ENCODE measurements around the gene SLCO4A1.

Gene SLCO4A1

GRCh38 chr20:62596921-62597320 is 45.4 kb upstream of the SLCO4A1 start:
- no peak overlapping the region for H3K4me3 ChIP-seq (ENCODE audit: low read depth, low read length)
- CTCF ChIA-PET = interaction anchor here (1.9 kb wide), 1 partner anchor 20 kb away, joined by 6 read pairs; no protein-coding TSS in a partner anchor
- TF ChIP-seq CTCF (IDR thresholded peaks at IDR 0.05; ENCODE audit: insufficient read depth, low read length, missing control alignments) = no peak
- DNase-seq (ENCODE audit: low read depth, low spot score) = no peak
- POLR2A ChIA-PET = no interaction called here

DNA sequence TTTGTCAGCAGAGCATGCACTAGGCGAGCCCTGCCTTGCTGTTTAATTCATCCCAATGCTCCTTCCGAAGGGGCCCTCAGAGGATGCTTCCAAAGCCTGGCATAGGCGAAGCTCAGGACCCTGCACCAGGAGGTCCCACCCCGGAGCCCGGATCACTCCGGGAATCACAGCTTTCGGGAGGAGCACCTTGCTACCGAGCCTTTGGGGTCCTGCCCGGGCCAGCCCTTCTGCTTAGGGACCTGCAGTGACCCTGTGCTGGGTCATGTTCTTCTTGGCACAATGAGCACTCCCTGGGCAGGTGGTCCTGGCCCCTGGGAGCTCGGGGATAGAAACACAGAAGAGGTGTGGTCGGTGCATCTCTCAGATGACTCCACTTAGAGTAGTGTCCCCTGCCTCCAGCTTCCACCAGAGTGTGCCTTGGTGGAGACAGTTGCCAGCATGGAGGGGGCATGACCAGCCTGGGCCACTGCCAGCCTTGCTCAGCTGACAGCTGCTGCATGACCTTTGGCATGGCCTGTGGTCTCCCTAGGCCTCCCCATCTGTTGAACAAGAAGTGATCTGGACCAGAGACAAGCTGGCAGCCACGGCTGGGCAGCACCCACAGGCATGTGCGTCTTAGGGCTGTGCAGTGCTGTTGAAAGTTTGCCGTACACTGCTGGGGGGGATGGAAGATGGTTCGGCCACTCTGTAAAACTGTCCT is 44.7 kb upstream of the SLCO4A1 start:
- no peak overlapping the region for H3K4me3 ChIP-seq (ENCODE audit: low read depth, low read length)
- ChIA-PET CTCF (interaction anchor here (1.9 kb wide), 1 partner anchor 19 kb away, joined by 6 read pairs; no protein-coding TSS in a partner anchor), POLR2A (no interaction called here)
- no peak for TF ChIP-seq CTCF (IDR thresholded peaks at IDR 0.05; ENCODE audit: insufficient read depth, low read length, missing control alignments)
- no peak for DNase-seq (ENCODE audit: low read depth, low spot score)

- CTCF ChIA-PET = no interaction called here
- POLR2A ChIA-PET = no interaction called here
- no peak for DNase-seq (ENCODE audit: low read depth, low spot score)
- H3K4me3 ChIP-seq (ENCODE audit: low read depth, low read length) = no peak overlapping the region
- no peak for TF ChIP-seq CTCF (IDR thresholded peaks at IDR 0.05; ENCODE audit: insufficient read depth, low read length, missing control alignments)
Observed at GRCh38 chr20:62598761-62599194, 43.5 kb upstream of the SLCO4A1 start.

DNA sequence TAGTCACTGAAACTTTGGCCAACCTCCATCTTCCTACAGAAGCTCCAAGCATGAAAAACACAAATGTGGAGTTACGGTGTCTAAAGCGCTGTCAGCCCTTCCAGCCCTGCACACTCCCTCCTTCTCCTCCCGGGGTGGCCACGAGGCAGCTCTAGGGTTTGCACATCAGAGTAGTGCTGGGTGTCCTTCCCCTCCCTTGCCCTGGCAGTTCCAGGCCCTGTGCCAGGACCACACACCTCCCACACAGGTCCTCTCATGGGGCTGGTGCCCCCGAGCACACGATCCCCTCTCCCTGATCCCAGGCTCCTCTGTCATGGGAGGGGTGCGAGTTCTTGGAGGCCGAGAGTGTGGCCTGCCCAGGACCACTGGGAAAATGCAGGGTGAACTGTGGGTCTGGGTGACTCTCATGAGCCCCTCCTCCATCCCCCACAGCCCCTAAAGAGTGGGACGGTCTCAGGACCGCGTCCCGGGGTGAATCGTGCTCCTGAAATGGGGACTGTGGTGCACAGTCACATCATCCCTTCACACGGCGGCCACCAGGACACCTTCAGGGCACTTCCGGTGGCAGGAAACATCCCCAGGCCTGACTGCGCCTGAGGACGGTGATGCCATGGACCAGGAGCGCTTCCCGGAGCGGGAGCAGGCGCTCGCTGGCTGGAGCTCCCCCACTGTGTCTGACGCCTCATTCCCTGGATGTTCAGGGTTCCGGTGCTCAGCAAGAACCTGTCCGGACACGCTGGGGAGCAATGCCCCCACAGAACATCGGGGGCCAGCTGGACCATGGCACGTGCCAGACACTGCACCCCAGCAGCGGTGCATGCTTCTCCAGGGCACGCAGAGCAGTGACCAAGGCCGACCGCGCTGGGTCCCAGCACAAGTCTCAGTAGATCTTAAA is 42.8 kb upstream of the SLCO4A1 start:
- TF ChIP-seq CTCF (IDR thresholded peaks at IDR 0.05; ENCODE audit: insufficient read depth, low read length, missing control alignments) = no peak
- ChIA-PET POLR2A (no interaction called here), CTCF (interaction anchor here (1.3 kb wide), 1 partner anchor 11 kb away, joined by 4 read pairs; no protein-coding TSS in a partner anchor)
- no peak for DNase-seq (ENCODE audit: low read depth, low spot score)
- no peak overlapping the region for H3K4me3 ChIP-seq (ENCODE audit: low read depth, low read length)

DNA sequence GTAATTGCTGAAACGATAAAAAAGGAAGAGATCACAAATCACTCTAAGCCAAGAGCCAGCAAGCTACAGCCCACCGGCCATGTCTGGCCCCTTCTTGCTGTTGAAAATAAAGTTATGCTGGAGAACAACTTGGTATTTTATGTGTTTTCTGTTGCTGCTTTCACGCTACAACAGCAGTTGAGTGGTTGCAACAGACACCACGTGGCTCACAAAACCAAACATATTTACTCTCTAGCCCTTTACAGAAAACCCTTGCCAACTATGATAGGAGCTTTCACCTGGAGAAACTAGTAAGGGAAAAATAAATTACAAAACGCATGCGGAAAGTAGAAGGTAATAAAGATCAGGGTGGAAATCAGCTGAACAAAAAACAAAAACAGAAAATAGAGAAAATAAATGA is 41.1 kb upstream of the SLCO4A1 start:
- CTCF ChIA-PET = interaction anchor here (1.3 to 1.4 kb wide), 2 partner anchors 10 to 16 kb away, joined by 4 to 7 read pairs; no protein-coding TSS in a partner anchor
- POLR2A ChIA-PET = no interaction called here
- no peak for DNase-seq (ENCODE audit: low read depth, low spot score)
- H3K4me3 ChIP-seq (ENCODE audit: low read depth, low read length) = no peak overlapping the region
- TF ChIP-seq CTCF (IDR thresholded peaks at IDR 0.05; ENCODE audit: insufficient read depth, low read length, missing control alignments) = no peak

GRCh38 chr20:62601714-62602113 is 40.6 kb upstream of the SLCO4A1 start:
- ChIA-PET POLR2A (no interaction called here), CTCF (interaction anchor here (0.6 to 1.4 kb wide), 2 partner anchors 15 to 511 kb away, joined by 4 to 7 read pairs; no protein-coding TSS in a partner anchor)
- H3K4me3 ChIP-seq (ENCODE audit: low read depth, low read length) = no peak overlapping the region
- DNase-seq (ENCODE audit: low read depth, low spot score) = no peak
- TF ChIP-seq CTCF (IDR thresholded peaks at IDR 0.05; ENCODE audit: insufficient read depth, low read length, missing control alignments) = no peak
